Putamen (tissue), 1 donor: ENCODE measurements around the gene WDR93.

ENCODE experiments used
- DNase-seq: peaks from one replicate; pipeline ENCODE4 v3.0.0-alpha.2; 2016; ENCODE audit warnings: low spot score

Gene WDR93

GRCh38 chr15:89749526-89749925 is 58.9 kb downstream of the WDR93 start:
- no peak for DNase-seq

DNA sequence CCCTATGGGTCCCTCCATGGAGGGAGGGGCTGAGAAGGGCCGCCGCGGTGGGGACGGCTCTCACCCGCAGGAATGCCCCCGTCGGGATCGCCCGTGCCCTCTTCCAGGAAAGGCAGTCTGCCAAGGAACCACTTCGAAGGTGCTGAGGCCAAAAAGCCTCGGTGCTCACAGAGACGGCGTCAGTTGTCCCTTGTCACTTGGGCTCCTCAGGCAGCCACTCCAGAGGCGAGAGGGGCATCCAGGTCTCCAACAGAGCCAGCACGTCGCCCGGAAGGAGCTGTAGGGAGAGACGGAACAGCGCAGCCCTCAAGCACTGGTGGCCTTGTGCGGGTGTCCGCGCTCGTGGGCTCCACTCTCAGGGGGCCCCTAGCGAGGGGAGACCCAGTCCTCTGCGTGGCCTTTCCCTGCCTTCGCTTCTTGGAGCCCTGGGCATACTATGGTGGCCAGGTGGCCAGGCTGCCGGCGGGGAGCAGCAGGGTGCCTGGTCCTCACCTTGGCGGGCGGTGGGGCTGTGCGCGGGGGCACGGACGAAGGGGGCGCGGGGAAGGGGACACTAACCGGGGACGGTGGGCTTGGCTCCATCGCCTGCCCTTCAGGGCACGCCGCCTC is 59.4 kb downstream of the WDR93 start:
- no peak for DNase-seq

GRCh38 chr15:89750560-89751542 is 60.2 kb downstream of the WDR93 start, which contains the start of gene MESP1:
Gene MESP1, minus strand, starts transcription at chr15:89751249. Its CDS starts 18 bp downstream, at chr15:89751231.
- DNase-seq, result peak; percentile 85

DNA sequence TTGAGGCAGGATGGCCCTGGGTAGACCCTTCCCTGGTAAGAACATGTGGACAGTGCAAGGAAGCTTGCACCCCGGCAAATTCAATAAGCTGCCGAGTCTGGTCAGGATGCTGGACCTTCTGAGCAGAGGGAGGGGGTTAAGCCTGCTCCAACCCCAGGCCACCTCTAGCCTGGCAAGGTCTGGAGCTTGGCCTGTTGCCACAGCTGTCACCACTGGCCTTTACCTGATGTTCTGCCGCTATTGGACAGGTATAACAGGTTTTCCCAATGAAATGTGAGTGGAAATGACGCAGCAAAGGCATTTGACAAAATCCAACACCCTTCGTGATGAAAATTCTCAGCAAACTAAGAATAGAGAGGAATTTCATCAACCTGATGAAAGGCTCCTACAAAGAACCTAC is 61.1 kb downstream of the WDR93 start:
- DNase-seq, result no peak

DNA sequence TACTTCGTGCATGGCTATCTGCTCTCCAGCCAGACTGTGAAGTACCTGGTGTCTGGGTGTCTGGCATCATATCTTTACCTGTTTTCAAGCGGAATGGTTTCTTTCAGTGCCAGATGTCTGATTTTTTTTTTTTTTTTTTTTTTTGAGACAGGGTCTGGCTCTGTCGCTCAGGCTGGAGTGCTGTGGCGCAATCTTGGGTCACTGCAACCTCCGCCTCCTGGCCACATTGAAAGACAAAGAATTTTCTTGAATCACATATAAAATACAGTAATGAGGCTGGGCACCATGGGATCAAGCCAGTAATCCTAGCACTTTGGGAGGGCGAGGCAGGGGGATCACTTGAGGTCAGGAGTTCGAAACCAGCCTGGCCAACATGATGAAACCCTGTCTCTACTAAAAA is 63.2 kb downstream of the WDR93 start:
- no peak for DNase-seq

DNA sequence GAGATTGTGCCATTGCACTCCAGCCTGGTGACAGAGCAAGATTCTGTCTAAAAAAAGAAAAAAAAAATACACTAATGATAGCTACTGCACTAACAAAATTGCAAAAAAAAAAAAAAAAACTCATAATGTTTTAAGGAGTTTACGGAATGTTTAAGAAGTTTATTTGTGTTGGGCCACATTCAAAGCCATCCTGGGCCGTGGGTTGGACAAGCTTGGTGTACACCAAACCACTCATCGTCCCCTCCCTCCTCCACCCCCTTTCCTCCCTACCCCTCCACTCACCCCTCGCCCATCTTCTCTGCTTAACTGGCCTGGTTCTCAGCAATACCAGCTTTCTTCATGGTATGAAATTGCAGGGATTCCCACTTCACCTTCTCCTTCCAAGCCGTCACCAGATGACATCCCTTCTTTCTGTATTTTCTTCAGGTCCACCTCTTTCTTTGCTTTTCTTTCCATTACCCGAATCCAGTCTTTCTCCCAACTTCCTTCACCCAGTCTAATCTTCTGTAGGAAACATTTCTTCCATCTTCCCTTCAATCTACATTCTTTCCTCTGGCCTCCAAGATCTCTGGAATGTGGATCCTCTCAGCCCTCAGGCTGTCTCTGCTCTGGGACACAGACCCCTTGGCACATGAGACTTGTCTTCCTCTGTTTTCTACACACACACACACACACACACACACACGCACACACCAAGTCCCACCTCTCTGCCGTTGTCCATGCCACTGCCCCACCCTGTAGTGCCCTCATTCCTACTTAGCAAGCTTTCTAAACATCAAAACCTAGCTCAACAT is 63.9 kb downstream of the WDR93 start:
- no peak for DNase-seq

- no peak for DNase-seq
Measured at GRCh38 chr15:89755701-89756100, 65.1 kb downstream of the WDR93 start.

DNA sequence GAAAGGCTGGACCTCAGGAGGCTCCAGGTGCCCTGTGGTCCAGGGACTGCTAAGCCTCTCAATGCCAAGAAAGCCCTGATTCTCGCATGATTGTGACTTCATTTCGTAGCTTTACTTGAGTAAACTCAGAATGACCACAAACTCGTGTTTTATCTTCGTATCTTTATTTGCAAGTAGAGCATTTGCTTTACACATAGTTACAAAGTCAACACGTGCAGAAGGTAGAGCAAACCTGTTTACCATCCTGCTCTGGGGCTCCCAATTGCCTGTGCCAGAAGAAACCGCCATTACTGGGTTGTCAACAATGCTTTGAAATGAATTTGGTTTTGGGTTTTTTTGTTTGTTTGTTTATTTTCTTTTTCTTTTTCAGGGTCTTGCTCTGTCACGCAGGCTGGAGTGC is 66.3 kb downstream of the WDR93 start:
- DNase-seq, result no peak

DNA sequence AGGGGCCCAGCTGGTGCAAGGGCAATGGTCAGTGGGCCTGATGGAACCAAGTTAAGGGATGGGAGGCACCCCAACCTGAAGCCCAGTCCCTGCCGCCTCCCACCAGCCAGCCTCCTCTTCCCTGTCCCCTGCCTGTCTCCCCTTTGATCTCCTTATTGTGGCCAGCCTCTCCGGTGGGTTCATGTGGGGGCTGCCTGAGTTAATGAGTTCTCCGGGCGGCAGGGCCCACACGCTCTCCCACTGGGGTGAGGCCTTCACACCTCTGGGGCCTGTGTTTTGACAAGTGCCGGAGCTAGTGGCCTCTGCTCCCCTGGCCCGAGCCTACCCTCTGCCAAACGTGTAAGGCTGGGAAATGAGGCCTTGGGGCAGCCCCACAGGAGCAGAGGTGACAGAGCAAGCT is 67.7 kb downstream of the WDR93 start:
- no peak for DNase-seq

DNA sequence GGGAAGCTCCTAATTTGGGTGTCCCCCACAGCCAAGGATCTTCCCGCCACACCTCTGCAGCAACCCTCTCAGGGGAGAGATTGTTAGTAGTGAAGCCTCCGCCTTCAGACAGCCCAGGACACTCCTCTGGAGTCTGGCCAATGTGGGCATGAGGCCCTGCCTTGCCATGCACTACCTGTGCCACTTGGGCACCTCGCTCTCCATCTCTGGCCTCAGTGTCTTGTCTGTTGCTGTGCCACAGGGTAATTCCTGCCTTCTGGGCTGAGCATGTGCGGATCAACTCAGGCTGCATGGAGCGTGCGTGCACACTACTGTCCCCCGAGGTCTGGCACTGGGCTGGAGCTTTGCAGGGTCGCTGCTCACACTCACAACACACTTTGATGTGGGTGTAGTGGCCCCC is 68.4 kb downstream of the WDR93 start:
- no peak for DNase-seq

DNA sequence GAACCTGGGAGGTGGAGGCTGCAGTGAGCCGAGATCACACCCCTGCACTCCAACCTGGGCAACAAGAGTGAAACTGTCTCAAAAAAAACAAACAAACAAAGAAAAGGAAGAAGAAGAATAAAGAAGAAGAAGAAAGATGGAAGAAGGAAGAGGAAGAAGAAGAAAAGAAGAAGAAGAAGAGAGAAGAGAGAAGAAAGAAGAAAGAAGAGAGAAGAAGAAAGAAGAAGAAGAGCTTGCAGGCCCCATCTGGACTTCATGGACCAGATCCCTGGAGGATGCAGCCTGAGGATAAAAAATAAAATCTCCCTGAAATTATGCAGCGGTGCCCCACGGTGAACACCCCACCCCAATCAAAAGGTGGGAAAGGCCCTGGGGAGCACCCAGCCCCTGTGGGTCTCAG is 69.2 kb downstream of the WDR93 start:
- DNase-seq, result no peak

GRCh38 chr15:89760303-89761008 is 69.8 kb downstream of the WDR93 start:
- peak; percentile 35 for DNase-seq

- DNase-seq, result no peak
Measured at GRCh38 chr15:89761009-89761831, 70.6 kb downstream of the WDR93 start.

DNA sequence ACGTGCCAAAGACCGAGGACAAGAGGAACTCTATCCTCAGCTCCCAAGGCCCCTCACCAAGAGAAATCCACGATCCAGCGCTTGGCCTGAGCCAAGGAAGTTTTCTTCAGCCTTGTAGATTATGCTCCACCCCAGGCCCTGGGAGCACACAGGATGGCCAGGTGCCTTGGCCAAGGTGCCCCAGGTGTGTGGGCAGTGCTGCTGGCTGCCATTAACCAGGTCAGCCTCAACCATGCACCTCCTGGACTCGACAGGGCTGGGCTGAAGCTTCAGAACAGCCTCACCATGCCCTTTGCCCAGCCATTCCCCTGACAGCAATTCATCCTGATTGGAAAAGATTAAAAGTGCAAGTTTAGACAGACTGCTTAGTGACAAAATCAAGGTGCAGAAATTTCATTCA is 71.3 kb downstream of the WDR93 start:
- no peak for DNase-seq

- no peak for DNase-seq
Measured at GRCh38 chr15:89765694-89766093, 75.1 kb downstream of the WDR93 start.

- no peak for DNase-seq
Measured at GRCh38 chr15:89766357-89767311, 76.0 kb downstream of the WDR93 start.

- DNase-seq, result no peak
Measured at GRCh38 chr15:89767411-89767915, 76.9 kb downstream of the WDR93 start.

DNA sequence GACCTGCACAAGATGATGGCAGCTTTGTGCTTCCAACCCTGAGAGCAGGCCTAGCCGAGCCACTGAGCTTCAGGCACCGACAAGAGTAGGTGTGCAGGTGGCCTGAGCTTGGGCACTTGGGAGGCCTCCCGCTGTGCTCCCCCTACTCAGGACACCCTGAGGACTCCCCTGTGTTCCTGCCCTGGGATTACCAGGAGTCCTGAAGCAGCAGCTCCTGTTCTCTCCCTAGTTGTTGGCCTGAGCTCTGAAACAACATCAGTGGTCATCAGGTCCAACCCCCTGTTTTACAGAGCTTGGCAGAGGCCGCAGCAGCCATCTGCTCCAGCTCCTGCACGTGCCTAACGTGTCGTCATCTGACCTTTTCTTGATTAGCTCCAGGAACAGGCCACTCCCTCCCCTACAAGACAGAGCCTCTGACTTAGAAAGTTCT is 77.5 kb downstream of the WDR93 start:
- no peak for DNase-seq

DNA sequence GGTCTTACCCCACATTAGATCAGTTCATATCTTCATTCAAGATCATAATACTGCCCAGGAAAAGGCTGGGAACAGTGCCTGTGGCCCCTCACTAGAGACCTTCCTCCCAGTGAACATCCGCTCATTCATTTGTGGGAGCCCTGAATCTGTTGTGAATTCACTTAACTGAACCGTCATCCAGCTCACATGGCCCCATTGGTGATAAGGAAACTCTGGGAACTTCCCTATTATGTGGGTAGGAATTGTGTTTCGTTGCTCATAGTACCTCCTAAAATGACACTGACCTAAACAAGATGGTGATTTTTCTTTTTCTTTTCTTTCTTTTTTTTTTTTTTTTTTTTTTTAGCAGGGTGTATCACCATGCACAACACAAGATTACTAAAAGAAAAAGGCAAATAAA is 78.8 kb downstream of the WDR93 start:
- no peak for DNase-seq

- DNase-seq, result no peak
Measured at GRCh38 chr15:89770041-89770440, 79.4 kb downstream of the WDR93 start.
